ENCODE measurements around the gene TFCP2L1. TPM values are rescaled to one million over a fixed set of nuclear protein-coding genes. Genes with fewer than 3 reads are reported as not detected.

The TFCP2L1 gene
- total RNA-seq, 1 experiment from 2014 or later, result 4.3 TPM

DNA sequence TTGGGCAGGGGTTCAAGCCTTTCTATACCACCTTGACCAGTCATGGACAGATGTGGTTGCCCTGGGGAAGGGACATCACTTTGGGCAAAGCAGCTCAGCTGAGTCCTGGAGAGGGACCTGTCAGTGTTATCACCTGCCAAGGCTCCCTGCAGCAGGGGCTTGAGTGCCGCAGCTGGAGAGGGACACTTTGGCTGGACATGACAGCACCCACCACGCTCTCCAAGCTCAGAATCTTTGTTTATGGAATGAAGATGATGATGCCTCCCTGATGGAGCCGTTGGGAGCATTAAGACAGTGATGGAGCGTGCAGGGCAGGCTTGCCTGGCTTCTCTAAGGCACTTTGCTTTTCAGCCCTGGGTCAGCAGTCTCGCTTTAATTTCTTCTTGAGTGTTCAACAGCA, 4.3 kb upstream of the TFCP2L1 start:
- Mint-ChIP-seq H3K4me3 (no peak overlapping the region), H3K27me3 (ENCODE audit: low read depth) (peaks cover 22% of the 10 kb centered on the region), H3K9me3 (no peaks in the 10 kb centered on the region), H3K4me1 (peaks cover 10% of the 10 kb centered on the region), H3K27ac (no peak overlapping the region), H3K36me3 (no peaks in the 10 kb centered on the region)
- ATAC-seq (no peak), DNase-seq (ENCODE audit: low spot score) (no peak)
- POLR2A ChIA-PET, result no interaction called here
- TF ChIP-seq, protein P1, sequence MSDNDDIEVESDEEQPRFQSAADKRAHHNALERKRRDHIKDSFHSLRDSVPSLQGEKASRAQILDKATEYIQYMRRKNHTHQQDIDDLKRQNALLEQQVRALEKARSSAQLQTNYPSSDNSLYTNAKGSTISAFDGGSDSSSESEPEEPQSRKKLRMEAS (CRISPR knock-in tag; IDR thresholded peaks at IDR 0.05), result no peak
- TF ChIP-seq, protein P2, sequence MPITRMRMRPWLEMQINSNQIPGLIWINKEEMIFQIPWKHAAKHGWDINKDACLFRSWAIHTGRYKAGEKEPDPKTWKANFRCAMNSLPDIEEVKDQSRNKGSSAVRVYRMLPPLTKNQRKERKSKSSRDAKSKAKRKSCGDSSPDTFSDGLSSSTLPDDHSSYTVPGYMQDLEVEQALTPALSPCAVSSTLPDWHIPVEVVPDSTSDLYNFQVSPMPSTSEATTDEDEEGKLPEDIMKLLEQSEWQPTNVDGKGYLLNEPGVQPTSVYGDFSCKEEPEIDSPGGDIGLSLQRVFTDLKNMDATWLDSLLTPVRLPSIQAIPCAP (CRISPR knock-in tag; IDR thresholded peaks at IDR 0.05), result no peak
- TF ChIP-seq, protein P3, sequence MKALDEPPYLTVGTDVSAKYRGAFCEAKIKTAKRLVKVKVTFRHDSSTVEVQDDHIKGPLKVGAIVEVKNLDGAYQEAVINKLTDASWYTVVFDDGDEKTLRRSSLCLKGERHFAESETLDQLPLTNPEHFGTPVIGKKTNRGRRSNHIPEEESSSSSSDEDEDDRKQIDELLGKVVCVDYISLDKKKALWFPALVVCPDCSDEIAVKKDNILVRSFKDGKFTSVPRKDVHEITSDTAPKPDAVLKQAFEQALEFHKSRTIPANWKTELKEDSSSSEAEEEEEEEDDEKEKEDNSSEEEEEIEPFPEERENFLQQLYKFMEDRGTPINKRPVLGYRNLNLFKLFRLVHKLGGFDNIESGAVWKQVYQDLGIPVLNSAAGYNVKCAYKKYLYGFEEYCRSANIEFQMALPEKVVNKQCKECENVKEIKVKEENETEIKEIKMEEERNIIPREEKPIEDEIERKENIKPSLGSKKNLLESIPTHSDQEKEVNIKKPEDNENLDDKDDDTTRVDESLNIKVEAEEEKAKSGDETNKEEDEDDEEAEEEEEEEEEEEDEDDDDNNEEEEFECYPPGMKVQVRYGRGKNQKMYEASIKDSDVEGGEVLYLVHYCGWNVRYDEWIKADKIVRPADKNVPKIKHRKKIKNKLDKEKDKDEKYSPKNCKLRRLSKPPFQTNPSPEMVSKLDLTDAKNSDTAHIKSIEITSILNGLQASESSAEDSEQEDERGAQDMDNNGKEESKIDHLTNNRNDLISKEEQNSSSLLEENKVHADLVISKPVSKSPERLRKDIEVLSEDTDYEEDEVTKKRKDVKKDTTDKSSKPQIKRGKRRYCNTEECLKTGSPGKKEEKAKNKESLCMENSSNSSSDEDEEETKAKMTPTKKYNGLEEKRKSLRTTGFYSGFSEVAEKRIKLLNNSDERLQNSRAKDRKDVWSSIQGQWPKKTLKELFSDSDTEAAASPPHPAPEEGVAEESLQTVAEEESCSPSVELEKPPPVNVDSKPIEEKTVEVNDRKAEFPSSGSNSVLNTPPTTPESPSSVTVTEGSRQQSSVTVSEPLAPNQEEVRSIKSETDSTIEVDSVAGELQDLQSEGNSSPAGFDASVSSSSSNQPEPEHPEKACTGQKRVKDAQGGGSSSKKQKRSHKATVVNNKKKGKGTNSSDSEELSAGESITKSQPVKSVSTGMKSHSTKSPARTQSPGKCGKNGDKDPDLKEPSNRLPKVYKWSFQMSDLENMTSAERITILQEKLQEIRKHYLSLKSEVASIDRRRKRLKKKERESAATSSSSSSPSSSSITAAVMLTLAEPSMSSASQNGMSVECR (CRISPR knock-in tag; IDR thresholded peaks at IDR 0.05; ENCODE audit: borderline replicate concordance), result no peak
- TF ChIP-seq, protein P4, sequence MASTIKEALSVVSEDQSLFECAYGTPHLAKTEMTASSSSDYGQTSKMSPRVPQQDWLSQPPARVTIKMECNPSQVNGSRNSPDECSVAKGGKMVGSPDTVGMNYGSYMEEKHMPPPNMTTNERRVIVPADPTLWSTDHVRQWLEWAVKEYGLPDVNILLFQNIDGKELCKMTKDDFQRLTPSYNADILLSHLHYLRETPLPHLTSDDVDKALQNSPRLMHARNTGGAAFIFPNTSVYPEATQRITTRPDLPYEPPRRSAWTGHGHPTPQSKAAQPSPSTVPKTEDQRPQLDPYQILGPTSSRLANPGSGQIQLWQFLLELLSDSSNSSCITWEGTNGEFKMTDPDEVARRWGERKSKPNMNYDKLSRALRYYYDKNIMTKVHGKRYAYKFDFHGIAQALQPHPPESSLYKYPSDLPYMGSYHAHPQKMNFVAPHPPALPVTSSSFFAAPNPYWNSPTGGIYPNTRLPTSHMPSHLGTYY (CRISPR knock-in tag; IDR thresholded peaks at IDR 0.05), result no peak
- TF ChIP-seq TEAD1 (CRISPR knock-in tag; IDR thresholded peaks at IDR 0.05) (no peak), ZNF671 (CRISPR knock-in tag; IDR thresholded peaks at IDR 0.05) (no peak)
- CTCF ChIA-PET, result interaction anchor here (1.2 to 1.6 kb wide), 2 partner anchors 161 to 190 kb away, joined by 5 to 6 read pairs; no protein-coding TSS in a partner anchor

DNA sequence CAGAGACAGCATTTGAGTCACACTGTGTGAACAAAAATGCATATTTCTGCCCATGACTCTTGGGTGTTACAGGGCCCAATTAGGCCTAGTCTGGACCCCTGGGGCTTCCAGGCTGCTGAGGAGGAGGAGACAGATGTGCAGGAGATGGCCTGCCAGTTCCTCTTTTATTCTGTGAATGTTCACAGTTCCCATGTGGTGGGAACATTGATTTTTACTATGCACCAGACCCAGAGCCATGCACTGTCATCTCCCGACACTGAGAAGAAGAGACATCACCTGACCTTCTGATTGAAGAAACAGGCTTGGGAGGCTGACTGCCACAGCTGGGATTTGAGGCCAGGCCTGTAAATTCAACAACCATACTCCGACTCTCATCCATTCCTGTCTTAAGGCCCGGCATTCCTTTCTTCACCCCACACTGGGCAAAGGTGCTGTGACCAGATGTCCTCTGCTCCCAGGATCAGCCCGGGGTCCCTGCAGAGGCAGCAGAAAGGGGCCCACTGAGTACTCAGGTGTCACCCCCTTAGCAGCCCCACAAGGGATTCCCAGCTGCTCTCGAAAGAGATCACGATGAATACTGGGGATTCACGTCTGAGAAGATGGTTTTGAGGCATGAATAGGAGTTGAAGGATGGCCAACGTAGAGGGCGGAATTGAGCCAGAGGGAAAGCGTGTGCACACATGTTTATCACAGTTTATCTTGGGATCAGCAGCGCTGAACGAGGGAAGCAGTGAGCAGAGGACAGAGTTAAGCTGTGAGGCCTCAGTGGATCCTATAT, 3.6 kb upstream of the TFCP2L1 start:
- ATAC-seq (no peak), DNase-seq (ENCODE audit: low spot score) (no peak)
- Mint-ChIP-seq H3K4me1 (peaks cover 16% of the 10 kb centered on the region), H3K36me3 (no peaks in the 10 kb centered on the region), H3K4me3 (no peak overlapping the region), H3K27ac (no peak overlapping the region), H3K9me3 (no peaks in the 10 kb centered on the region), H3K27me3 (ENCODE audit: low read depth) (peaks cover 28% of the 10 kb centered on the region)
- POLR2A ChIA-PET, result no interaction called here
- CTCF ChIA-PET, result interaction anchor here (1.2 to 1.6 kb wide), 2 partner anchors 160 to 189 kb away, joined by 5 to 6 read pairs; no protein-coding TSS in a partner anchor
- TF ChIP-seq, protein P5, sequence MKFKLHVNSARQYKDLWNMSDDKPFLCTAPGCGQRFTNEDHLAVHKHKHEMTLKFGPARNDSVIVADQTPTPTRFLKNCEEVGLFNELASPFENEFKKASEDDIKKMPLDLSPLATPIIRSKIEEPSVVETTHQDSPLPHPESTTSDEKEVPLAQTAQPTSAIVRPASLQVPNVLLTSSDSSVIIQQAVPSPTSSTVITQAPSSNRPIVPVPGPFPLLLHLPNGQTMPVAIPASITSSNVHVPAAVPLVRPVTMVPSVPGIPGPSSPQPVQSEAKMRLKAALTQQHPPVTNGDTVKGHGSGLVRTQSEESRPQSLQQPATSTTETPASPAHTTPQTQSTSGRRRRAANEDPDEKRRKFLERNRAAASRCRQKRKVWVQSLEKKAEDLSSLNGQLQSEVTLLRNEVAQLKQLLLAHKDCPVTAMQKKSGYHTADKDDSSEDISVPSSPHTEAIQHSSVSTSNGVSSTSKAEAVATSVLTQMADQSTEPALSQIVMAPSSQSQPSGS (CRISPR knock-in tag; IDR thresholded peaks at IDR 0.05; ENCODE audit: borderline replicate concordance, low read depth), result no peak
- TF ChIP-seq ESRRA (CRISPR knock-in tag; IDR thresholded peaks at IDR 0.05; ENCODE audit: borderline replicate concordance) (no peak), ETV6 (CRISPR knock-in tag; IDR thresholded peaks at IDR 0.05) (no peak), JUN (CRISPR knock-in tag; IDR thresholded peaks at IDR 0.05) (no peak)
- TF ChIP-seq, protein P4 (CRISPR knock-in tag; IDR thresholded peaks at IDR 0.05), result no peak
- TF ChIP-seq, protein P6, sequence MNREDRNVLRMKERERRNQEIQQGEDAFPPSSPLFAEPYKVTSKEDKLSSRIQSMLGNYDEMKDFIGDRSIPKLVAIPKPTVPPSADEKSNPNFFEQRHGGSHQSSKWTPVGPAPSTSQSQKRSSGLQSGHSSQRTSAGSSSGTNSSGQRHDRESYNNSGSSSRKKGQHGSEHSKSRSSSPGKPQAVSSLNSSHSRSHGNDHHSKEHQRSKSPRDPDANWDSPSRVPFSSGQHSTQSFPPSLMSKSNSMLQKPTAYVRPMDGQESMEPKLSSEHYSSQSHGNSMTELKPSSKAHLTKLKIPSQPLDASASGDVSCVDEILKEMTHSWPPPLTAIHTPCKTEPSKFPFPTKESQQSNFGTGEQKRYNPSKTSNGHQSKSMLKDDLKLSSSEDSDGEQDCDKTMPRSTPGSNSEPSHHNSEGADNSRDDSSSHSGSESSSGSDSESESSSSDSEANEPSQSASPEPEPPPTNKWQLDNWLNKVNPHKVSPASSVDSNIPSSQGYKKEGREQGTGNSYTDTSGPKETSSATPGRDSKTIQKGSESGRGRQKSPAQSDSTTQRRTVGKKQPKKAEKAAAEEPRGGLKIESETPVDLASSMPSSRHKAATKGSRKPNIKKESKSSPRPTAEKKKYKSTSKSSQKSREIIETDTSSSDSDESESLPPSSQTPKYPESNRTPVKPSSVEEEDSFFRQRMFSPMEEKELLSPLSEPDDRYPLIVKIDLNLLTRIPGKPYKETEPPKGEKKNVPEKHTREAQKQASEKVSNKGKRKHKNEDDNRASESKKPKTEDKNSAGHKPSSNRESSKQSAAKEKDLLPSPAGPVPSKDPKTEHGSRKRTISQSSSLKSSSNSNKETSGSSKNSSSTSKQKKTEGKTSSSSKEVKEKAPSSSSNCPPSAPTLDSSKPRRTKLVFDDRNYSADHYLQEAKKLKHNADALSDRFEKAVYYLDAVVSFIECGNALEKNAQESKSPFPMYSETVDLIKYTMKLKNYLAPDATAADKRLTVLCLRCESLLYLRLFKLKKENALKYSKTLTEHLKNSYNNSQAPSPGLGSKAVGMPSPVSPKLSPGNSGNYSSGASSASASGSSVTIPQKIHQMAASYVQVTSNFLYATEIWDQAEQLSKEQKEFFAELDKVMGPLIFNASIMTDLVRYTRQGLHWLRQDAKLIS (CRISPR knock-in tag; IDR thresholded peaks at IDR 0.05; ENCODE audit: borderline replicate concordance), result no peak
- TF ChIP-seq, protein P7, sequence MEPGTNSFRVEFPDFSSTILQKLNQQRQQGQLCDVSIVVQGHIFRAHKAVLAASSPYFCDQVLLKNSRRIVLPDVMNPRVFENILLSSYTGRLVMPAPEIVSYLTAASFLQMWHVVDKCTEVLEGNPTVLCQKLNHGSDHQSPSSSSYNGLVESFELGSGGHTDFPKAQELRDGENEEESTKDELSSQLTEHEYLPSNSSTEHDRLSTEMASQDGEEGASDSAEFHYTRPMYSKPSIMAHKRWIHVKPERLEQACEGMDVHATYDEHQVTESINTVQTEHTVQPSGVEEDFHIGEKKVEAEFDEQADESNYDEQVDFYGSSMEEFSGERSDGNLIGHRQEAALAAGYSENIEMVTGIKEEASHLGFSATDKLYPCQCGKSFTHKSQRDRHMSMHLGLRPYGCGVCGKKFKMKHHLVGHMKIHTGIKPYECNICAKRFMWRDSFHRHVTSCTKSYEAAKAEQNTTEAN (CRISPR knock-in tag; IDR thresholded peaks at IDR 0.05), result no peak
- TF ChIP-seq, protein P8, sequence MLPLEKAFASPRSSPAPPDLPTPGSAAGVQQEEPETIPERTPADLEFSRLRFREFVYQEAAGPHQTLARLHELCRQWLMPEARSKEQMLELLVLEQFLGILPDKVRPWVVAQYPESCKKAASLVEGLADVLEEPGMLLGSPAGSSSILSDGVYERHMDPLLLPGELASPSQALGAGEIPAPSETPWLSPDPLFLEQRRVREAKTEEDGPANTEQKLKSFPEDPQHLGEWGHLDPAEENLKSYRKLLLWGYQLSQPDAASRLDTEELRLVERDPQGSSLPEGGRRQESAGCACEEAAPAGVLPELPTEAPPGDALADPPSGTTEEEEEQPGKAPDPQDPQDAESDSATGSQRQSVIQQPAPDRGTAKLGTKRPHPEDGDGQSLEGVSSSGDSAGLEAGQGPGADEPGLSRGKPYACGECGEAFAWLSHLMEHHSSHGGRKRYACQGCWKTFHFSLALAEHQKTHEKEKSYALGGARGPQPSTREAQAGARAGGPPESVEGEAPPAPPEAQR (CRISPR knock-in tag; IDR thresholded peaks at IDR 0.05), result no peak
- TF ChIP-seq, protein P1 (CRISPR knock-in tag; IDR thresholded peaks at IDR 0.05), result no peak
